Measurements from ENCODE around the gene FIBIN. TPM values are rescaled to one million over a fixed set of nuclear protein-coding genes. Genes with fewer than 3 reads are reported as not detected.
"Not testable (repeated sequence)": the region's sequence is repeated elsewhere in the genome, so short reads cannot be mapped to it uniquely, and the experiment has no call there.

FIBIN gene
- total RNA-seq, 1 donor from 2014 or later, result 42.8 TPM

- no peak overlapping the region for H3K9ac ChIP-seq (ENCODE audit: low read depth in 1 of 3, low read length in 3 of 3)
- H3K4me3 ChIP-seq (ENCODE audit: low read length in 3 of 3), result no peak overlapping the region
- H3K9me3 ChIP-seq (ENCODE audit: control insufficient read depth in 3 of 3, low read length in 3 of 3), result no peaks in the 10 kb centered on the region
- H3K27ac ChIP-seq (ENCODE audit: low read depth, low read length), result no peak overlapping the region
- no peaks in the 10 kb centered on the region for H3K4me1 ChIP-seq (ENCODE audit: control insufficient read depth in 3 of 3, insufficient read depth in 3 of 3, low read length in 3 of 3)
- no peaks in the 10 kb centered on the region for H3K36me3 ChIP-seq (ENCODE audit: control insufficient read depth in 3 of 3, insufficient read depth in 3 of 3, low read length in 3 of 3)
- no peaks in the 10 kb centered on the region for H3K27me3 ChIP-seq (ENCODE audit: control insufficient read depth in 3 of 3, insufficient read depth in 3 of 3, low read length in 3 of 3)
Measured at GRCh38 chr11:26976389-26976788, 17.5 kb upstream of the FIBIN start.

DNA sequence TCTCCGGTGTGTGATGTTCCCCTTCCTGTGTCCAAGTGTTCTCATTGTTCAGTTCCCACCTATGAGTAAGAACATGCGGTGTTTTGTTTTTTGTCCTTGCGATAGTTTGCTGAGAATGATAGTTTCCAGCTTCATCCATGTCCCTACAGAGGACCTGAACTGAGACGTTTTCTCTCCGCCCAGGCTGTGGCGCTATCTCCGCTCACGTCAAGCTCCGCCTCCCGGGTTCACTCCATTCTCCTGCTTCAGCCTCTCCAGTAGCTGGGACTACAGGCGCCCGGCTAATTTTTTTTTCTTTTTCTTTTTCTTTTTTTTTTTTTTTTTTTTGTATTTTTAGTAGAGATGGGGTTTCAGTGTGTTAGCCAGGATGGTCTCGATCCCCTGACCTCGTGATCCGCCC lies 16.7 kb upstream of the FIBIN start:
- H3K36me3 ChIP-seq (ENCODE audit: control insufficient read depth in 3 of 3, insufficient read depth in 3 of 3, low read length in 3 of 3); H3K4me3 ChIP-seq (ENCODE audit: low read length in 3 of 3); H3K27ac ChIP-seq (ENCODE audit: low read depth, low read length); H3K9me3 ChIP-seq (ENCODE audit: control insufficient read depth in 3 of 3, low read length in 3 of 3); H3K9ac ChIP-seq (ENCODE audit: low read depth in 1 of 3, low read length in 3 of 3); H3K4me1 ChIP-seq (ENCODE audit: control insufficient read depth in 3 of 3, insufficient read depth in 3 of 3, low read length in 3 of 3); H3K27me3 ChIP-seq (ENCODE audit: control insufficient read depth in 3 of 3, insufficient read depth in 3 of 3, low read length in 3 of 3): not testable (repeated sequence)

DNA sequence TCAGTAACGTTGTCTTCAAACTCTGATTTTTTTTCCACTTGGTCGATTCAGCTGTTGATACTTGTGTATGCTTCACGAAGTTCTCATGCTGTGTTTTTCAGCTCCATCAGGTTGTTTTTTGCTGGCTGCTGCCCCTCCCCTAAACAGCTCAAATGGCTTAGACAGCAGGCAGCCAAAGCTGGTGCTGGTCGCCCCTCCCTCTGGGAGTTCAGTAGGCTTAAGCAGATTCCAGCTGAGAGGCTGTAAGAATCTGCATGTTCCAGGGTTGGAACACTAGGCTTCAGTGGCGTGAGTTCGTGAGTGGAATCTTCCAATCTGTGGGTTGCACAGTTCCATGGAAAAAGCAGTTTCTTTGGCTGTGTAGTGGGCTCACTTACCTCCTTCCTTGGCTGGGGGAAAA lies 10.3 kb upstream of the FIBIN start:
- H3K9ac ChIP-seq (ENCODE audit: low read depth in 1 of 3, low read length in 3 of 3), result no peak overlapping the region
- no peaks in the 10 kb centered on the region for H3K27me3 ChIP-seq (ENCODE audit: control insufficient read depth in 3 of 3, insufficient read depth in 3 of 3, low read length in 3 of 3)
- no peaks in the 10 kb centered on the region for H3K9me3 ChIP-seq (ENCODE audit: control insufficient read depth in 3 of 3, low read length in 3 of 3)
- H3K36me3 ChIP-seq (ENCODE audit: control insufficient read depth in 3 of 3, insufficient read depth in 3 of 3, low read length in 3 of 3), result no peaks in the 10 kb centered on the region
- no peak overlapping the region for H3K27ac ChIP-seq (ENCODE audit: low read depth, low read length)
- no peaks in the 10 kb centered on the region for H3K4me1 ChIP-seq (ENCODE audit: control insufficient read depth in 3 of 3, insufficient read depth in 3 of 3, low read length in 3 of 3)
- H3K4me3 ChIP-seq (ENCODE audit: low read length in 3 of 3), result no peak overlapping the region

DNA sequence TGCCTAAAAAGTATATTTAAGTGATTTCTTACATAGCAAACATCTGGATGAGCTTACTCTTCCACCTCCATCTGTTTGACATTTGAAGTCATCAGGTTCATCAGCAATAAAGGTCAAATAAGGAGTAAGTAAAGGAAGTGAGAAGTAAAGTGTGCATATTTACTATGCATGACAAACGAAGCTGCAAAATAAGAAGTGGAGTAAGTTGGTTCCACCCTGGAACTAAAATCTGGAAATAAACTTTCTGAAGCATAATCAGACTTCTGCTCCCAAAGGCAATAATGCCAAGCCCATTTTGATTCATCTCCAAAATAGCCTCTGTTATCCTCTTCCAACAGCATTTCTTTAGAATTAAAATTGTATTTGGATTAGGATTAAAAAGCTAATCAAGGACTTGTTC lies 8.4 kb upstream of the FIBIN start:
- no peaks in the 10 kb centered on the region for H3K4me1 ChIP-seq (ENCODE audit: control insufficient read depth in 3 of 3, insufficient read depth in 3 of 3, low read length in 3 of 3)
- H3K9me3 ChIP-seq (ENCODE audit: control insufficient read depth in 3 of 3, low read length in 3 of 3), result no peaks in the 10 kb centered on the region
- no peaks in the 10 kb centered on the region for H3K36me3 ChIP-seq (ENCODE audit: control insufficient read depth in 3 of 3, insufficient read depth in 3 of 3, low read length in 3 of 3)
- H3K27me3 ChIP-seq (ENCODE audit: control insufficient read depth in 3 of 3, insufficient read depth in 3 of 3, low read length in 3 of 3), result no peaks in the 10 kb centered on the region
- H3K9ac ChIP-seq (ENCODE audit: low read depth in 1 of 3, low read length in 3 of 3), result no peak overlapping the region
- H3K27ac ChIP-seq (ENCODE audit: low read depth, low read length), result no peak overlapping the region
- peak overlapping the region in 1 of 3 donors; percentile 10 for H3K4me3 ChIP-seq (ENCODE audit: low read length in 3 of 3)

GRCh38 chr11:26985943-26986342 lies 8.0 kb upstream of the FIBIN start:
- no peaks in the 10 kb centered on the region for H3K36me3 ChIP-seq (ENCODE audit: control insufficient read depth in 3 of 3, insufficient read depth in 3 of 3, low read length in 3 of 3)
- no peaks in the 10 kb centered on the region for H3K9me3 ChIP-seq (ENCODE audit: control insufficient read depth in 3 of 3, low read length in 3 of 3)
- H3K27ac ChIP-seq (ENCODE audit: low read depth, low read length), result no peak overlapping the region
- peak overlapping the region in 1 of 3 donors; percentile 10 for H3K4me3 ChIP-seq (ENCODE audit: low read length in 3 of 3)
- no peaks in the 10 kb centered on the region for H3K27me3 ChIP-seq (ENCODE audit: control insufficient read depth in 3 of 3, insufficient read depth in 3 of 3, low read length in 3 of 3)
- H3K4me1 ChIP-seq (ENCODE audit: control insufficient read depth in 3 of 3, insufficient read depth in 3 of 3, low read length in 3 of 3), result no peaks in the 10 kb centered on the region
- no peak overlapping the region for H3K9ac ChIP-seq (ENCODE audit: low read depth in 1 of 3, low read length in 3 of 3)

GRCh38 chr11:26987272-26987671 lies 6.6 kb upstream of the FIBIN start:
- Histone ChIP-seq H3K27me3 (ENCODE audit: control insufficient read depth in 3 of 3, insufficient read depth in 3 of 3, low read length in 3 of 3) (no peaks in the 10 kb centered on the region), H3K36me3 (ENCODE audit: control insufficient read depth in 3 of 3, insufficient read depth in 3 of 3, low read length in 3 of 3) (no peaks in the 10 kb centered on the region), H3K9ac (ENCODE audit: low read depth in 1 of 3, low read length in 3 of 3) (no peak overlapping the region), H3K9me3 (ENCODE audit: control insufficient read depth in 3 of 3, low read length in 3 of 3) (no peaks in the 10 kb centered on the region), H3K27ac (ENCODE audit: low read depth, low read length) (no peak overlapping the region), H3K4me3 (ENCODE audit: low read length in 3 of 3) (no peak overlapping the region), H3K4me1 (ENCODE audit: control insufficient read depth in 3 of 3, insufficient read depth in 3 of 3, low read length in 3 of 3) (peaks cover 0 to 5% (median 0%) of the 10 kb centered on the region in 3 donors)

DNA sequence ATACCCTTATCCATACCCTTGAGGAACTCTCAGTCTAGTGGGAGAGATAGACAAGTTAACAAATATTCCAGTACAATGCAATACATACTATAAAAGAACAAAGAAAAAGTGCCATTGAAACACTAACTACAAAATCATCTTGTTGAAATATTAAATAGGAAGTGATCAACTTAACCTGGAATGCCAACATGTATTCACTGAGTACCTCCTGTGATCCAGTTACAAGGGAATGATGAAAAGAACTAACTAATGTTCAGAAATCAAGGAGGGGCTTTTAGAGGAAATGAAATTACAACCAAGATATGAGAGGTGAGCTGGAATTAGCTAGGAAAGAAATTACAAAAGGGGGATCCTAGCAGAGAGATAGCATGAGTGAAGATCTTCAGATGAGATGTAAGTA lies 6.2 kb upstream of the FIBIN start:
- H3K9ac ChIP-seq (ENCODE audit: low read depth in 1 of 3, low read length in 3 of 3), result no peak overlapping the region
- no peaks in the 10 kb centered on the region for H3K27me3 ChIP-seq (ENCODE audit: control insufficient read depth in 3 of 3, insufficient read depth in 3 of 3, low read length in 3 of 3)
- no peaks in the 10 kb centered on the region for H3K9me3 ChIP-seq (ENCODE audit: control insufficient read depth in 3 of 3, low read length in 3 of 3)
- H3K4me3 ChIP-seq (ENCODE audit: low read length in 3 of 3), result no peak overlapping the region
- H3K27ac ChIP-seq (ENCODE audit: low read depth, low read length), result no peak overlapping the region
- H3K4me1 ChIP-seq (ENCODE audit: control insufficient read depth in 3 of 3, insufficient read depth in 3 of 3, low read length in 3 of 3), result peaks cover 0 to 5% (median 0%) of the 10 kb centered on the region in 3 donors
- H3K36me3 ChIP-seq (ENCODE audit: control insufficient read depth in 3 of 3, insufficient read depth in 3 of 3, low read length in 3 of 3), result no peaks in the 10 kb centered on the region

GRCh38 chr11:26992031-26992541 lies 1.8 kb upstream of the FIBIN start:
- H3K9me3 ChIP-seq (ENCODE audit: control insufficient read depth in 3 of 3, low read length in 3 of 3), result no peaks in the 10 kb centered on the region
- H3K27me3 ChIP-seq (ENCODE audit: control insufficient read depth in 3 of 3, insufficient read depth in 3 of 3, low read length in 3 of 3), result no peaks in the 10 kb centered on the region
- H3K4me1 ChIP-seq (ENCODE audit: control insufficient read depth in 3 of 3, insufficient read depth in 3 of 3, low read length in 3 of 3), result peaks cover 0 to 11% (median 5%) of the 10 kb centered on the region in 3 donors
- no peaks in the 10 kb centered on the region for H3K36me3 ChIP-seq (ENCODE audit: control insufficient read depth in 3 of 3, insufficient read depth in 3 of 3, low read length in 3 of 3)
- no peak overlapping the region for H3K4me3 ChIP-seq (ENCODE audit: low read length in 3 of 3)
- no peak overlapping the region for H3K9ac ChIP-seq (ENCODE audit: low read depth in 1 of 3, low read length in 3 of 3)
- no peak overlapping the region for H3K27ac ChIP-seq (ENCODE audit: low read depth, low read length)

DNA sequence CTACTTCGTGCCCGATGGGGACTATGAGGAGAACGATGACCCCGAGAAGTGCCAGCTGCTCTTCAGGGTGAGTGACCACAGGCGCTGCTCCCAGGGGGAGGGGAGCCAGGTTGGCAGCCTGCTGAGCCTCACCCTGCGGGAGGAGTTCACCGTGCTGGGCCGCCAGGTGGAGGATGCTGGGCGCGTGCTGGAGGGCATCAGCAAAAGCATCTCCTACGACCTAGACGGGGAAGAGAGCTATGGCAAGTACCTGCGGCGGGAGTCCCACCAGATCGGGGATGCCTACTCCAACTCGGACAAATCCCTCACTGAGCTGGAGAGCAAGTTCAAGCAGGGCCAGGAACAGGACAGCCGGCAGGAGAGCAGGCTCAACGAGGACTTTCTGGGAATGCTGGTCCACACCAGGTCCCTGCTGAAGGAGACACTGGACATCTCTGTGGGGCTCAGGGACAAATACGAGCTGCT lies 751 bp downstream of the FIBIN start:
- Histone ChIP-seq H3K9me3 (ENCODE audit: control insufficient read depth in 3 of 3, low read length in 3 of 3) (no peaks in the 10 kb centered on the region), H3K9ac (ENCODE audit: low read depth in 1 of 3, low read length in 3 of 3) (peak overlapping the region; percentile 63 to 79 (median 64)), H3K27ac (ENCODE audit: low read depth, low read length) (peak overlapping the region; percentile 64), H3K4me3 (ENCODE audit: low read length in 3 of 3) (peak overlapping the region; percentile 67 to 71 (median 70)), H3K36me3 (ENCODE audit: control insufficient read depth in 3 of 3, insufficient read depth in 3 of 3, low read length in 3 of 3) (no peaks in the 10 kb centered on the region), H3K4me1 (ENCODE audit: control insufficient read depth in 3 of 3, insufficient read depth in 3 of 3, low read length in 3 of 3) (peaks cover 0 to 11% (median 5%) of the 10 kb centered on the region in 3 donors), H3K27me3 (ENCODE audit: control insufficient read depth in 3 of 3, insufficient read depth in 3 of 3, low read length in 3 of 3) (no peaks in the 10 kb centered on the region)

- Histone ChIP-seq H3K36me3 (ENCODE audit: control insufficient read depth in 3 of 3, insufficient read depth in 3 of 3, low read length in 3 of 3) (no peaks in the 10 kb centered on the region), H3K4me1 (ENCODE audit: control insufficient read depth in 3 of 3, insufficient read depth in 3 of 3, low read length in 3 of 3) (peaks cover 0 to 11% (median 5%) of the 10 kb centered on the region in 3 donors), H3K9ac (ENCODE audit: low read depth in 1 of 3, low read length in 3 of 3) (peak overlapping the region in 1 of 3 donors; percentile 63), H3K4me3 (ENCODE audit: low read length in 3 of 3) (peak overlapping the region in 2 of 3 donors; percentile 30 to 70), H3K9me3 (ENCODE audit: control insufficient read depth in 3 of 3, low read length in 3 of 3) (no peaks in the 10 kb centered on the region), H3K27me3 (ENCODE audit: control insufficient read depth in 3 of 3, insufficient read depth in 3 of 3, low read length in 3 of 3) (no peaks in the 10 kb centered on the region), H3K27ac (ENCODE audit: low read depth, low read length) (no peak overlapping the region)
Measured at GRCh38 chr11:26995701-26996460, 2.0 kb downstream of the FIBIN start.
